GM12878 (cell line): ENCODE measurements around the gene TARS3.

Experiments used
- CTCF ChIP-seq, 3 experiments: IDR thresholded peaks in 2 of 3; conservative IDR thresholded peaks in 1 of 3; 2 replicates each; pipeline ENCODE4 v1.5.1; 2011; ENCODE audit warnings: low read depth in 3 of 3, low read length in 3 of 3, mild to moderate bottlenecking in 3 of 3, control low read depth in 2 of 3, moderate library complexity in 2 of 3, inconsistent platforms in 1 of 3, mixed read lengths in 1 of 3; ENCODE audit not compliant: control insufficient read depth in 2 of 3, insufficient read depth in 1 of 3; ENCODE audit errors: extremely low read depth in 1 of 3
- EZH2 ChIP-seq: IDR thresholded peaks from 2 replicates; pipeline ENCODE4 v1.6.1; 2012; ENCODE audit warnings: low read depth, mild to moderate bottlenecking, control low read depth, inconsistent platforms, low read length, borderline replicate concordance; ENCODE audit not compliant: control insufficient read depth
- GABPA ChIP-seq: IDR thresholded peaks from 2 replicates; pipeline ENCODE4 v1.6.1; 2014; ENCODE audit warnings: antibody characterized with exemption, low read depth, mild to moderate bottlenecking, inconsistent platforms
- RAD21 ChIP-seq: IDR thresholded peaks from 2 replicates; pipeline ENCODE4 v1.6.1; 2011; ENCODE audit warnings: mild to moderate bottlenecking, low read depth, low read length, moderate library complexity; ENCODE audit not compliant: insufficient read depth

- TF ChIP-seq CTCF (IDR thresholded peaks at IDR 0.05 in 2 of 3, conservative IDR thresholded peaks at IDR 0.05 in 1 of 3; ENCODE audit: control insufficient read depth in 2 of 3, extremely low read depth in 1 of 3, insufficient read depth in 1 of 3, low read depth in 3 of 3, low read length in 3 of 3) = no peak
- no peak for TF ChIP-seq RAD21
- no peak for TF ChIP-seq GABPA
- no peak for TF ChIP-seq EZH2
Measured at GRCh38 chr15:101611007-101611406, 113.3 kb downstream of the TARS3 start.
